ENCODE measurements around the gene ZBTB7C. TPM values are rescaled to one million over a fixed set of nuclear protein-coding genes. Genes with fewer than 3 reads are reported as not detected.

The ZBTB7C gene
- total RNA-seq, 1 donor from 2014 or later = 7.4 TPM

- H3K4me3 Mint-ChIP-seq = no peak overlapping the region
- DNase-seq (ENCODE audit: low spot score in 2 of 2, unreplicated experiment in 2 of 2) = no peak
- peaks cover 27% of the 10 kb centered on the region for H3K27me3 Mint-ChIP-seq (ENCODE audit: low read depth)
- H3K27ac Mint-ChIP-seq = no peak overlapping the region
- H3K4me1 Mint-ChIP-seq = peaks cover 3% of the 10 kb centered on the region
- no peaks in the 10 kb centered on the region for H3K36me3 Mint-ChIP-seq
- no peak for TF ChIP-seq CTCF (IDR thresholded peaks at IDR 0.05; ENCODE audit: unreplicated experiment)
- no peaks in the 10 kb centered on the region for H3K9me3 Mint-ChIP-seq
These were observed 220.6 kb downstream of the ZBTB7C start for GRCh38 chr18:48188609-48189008.

GRCh38 chr18:48186861-48187260, 222.3 kb downstream of the ZBTB7C start:
- H3K9me3 Mint-ChIP-seq = no peaks in the 10 kb centered on the region

GRCh38 chr18:48186131-48186766, 222.9 kb downstream of the ZBTB7C start:
- no peak for TF ChIP-seq CTCF (IDR thresholded peaks at IDR 0.05; ENCODE audit: unreplicated experiment)
- Mint-ChIP-seq H3K36me3 (no peaks in the 10 kb centered on the region), H3K4me1 (peaks cover 10% of the 10 kb centered on the region), H3K27me3 (ENCODE audit: low read depth) (peaks cover 33% of the 10 kb centered on the region), H3K9me3 (no peaks in the 10 kb centered on the region), H3K4me3 (no peak overlapping the region), H3K27ac (no peak overlapping the region)
- no peak for DNase-seq (ENCODE audit: low spot score in 2 of 2, unreplicated experiment in 2 of 2)

More at GRCh38 chr18:48186861-48187260, 222.3 kb downstream of the ZBTB7C start:
- Mint-ChIP-seq H3K27me3 (ENCODE audit: low read depth) (peaks cover 29% of the 10 kb centered on the region), H3K36me3 (no peaks in the 10 kb centered on the region), H3K27ac (no peak overlapping the region), H3K4me1 (peaks cover 9% of the 10 kb centered on the region), H3K4me3 (no peak overlapping the region)
- DNase-seq (ENCODE audit: low spot score in 2 of 2, unreplicated experiment in 2 of 2) = no peak
- no peak for TF ChIP-seq CTCF (IDR thresholded peaks at IDR 0.05; ENCODE audit: unreplicated experiment)

GRCh38 chr18:48184118-48184517, 225.1 kb downstream of the ZBTB7C start:
- no peak overlapping the region for H3K27ac Mint-ChIP-seq
- no peaks in the 10 kb centered on the region for H3K9me3 Mint-ChIP-seq
- no peak for TF ChIP-seq CTCF (IDR thresholded peaks at IDR 0.05; ENCODE audit: unreplicated experiment)
- H3K4me3 Mint-ChIP-seq = no peak overlapping the region
- H3K36me3 Mint-ChIP-seq = no peaks in the 10 kb centered on the region
- no peak for DNase-seq (ENCODE audit: low spot score in 2 of 2, unreplicated experiment in 2 of 2)
- peaks cover 41% of the 10 kb centered on the region for H3K27me3 Mint-ChIP-seq (ENCODE audit: low read depth)
- peaks cover 10% of the 10 kb centered on the region for H3K4me1 Mint-ChIP-seq

DNA sequence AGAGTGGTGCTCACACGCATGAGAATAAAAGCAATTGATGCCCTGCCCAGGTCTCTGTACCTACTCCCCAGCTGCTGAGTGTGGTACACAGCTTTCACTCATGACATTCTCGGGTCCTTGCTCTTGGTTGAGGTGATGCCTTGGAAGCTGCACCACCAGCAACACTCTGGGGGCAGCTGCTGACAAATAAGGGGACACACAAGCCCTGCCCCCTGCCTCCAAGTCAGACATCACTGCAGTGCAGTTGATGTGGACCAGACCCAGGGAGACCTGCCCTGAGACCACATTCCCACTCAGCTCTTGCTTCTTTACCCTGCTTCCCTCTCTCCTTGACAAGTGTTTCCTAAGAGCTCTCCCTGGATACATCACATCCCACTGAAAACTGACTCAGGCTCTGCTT, 225.6 kb downstream of the ZBTB7C start:
- TF ChIP-seq CTCF (IDR thresholded peaks at IDR 0.05; ENCODE audit: unreplicated experiment) = no peak
- H3K36me3 Mint-ChIP-seq = no peaks in the 10 kb centered on the region
- peaks cover 10% of the 10 kb centered on the region for H3K4me1 Mint-ChIP-seq
- no peak for DNase-seq (ENCODE audit: low spot score in 2 of 2, unreplicated experiment in 2 of 2)
- H3K9me3 Mint-ChIP-seq = no peaks in the 10 kb centered on the region
- H3K27me3 Mint-ChIP-seq (ENCODE audit: low read depth) = peaks cover 43% of the 10 kb centered on the region
- H3K27ac Mint-ChIP-seq = no peak overlapping the region
- no peak overlapping the region for H3K4me3 Mint-ChIP-seq

Data from mesothelial cell of epicardium (in vitro differentiated cells).